Ovary (tissue), 9 donors: Measurements from ENCODE around the gene EGLN2. TPM values are rescaled to one million over a fixed set of nuclear protein-coding genes. Genes with fewer than 3 reads are reported as not detected.
A peak's percentile ranks its signal among the peaks of the same experiment; 100 is the strongest.

Experiments used
- DNase-seq, 5 donors: peaks; one replicate each; pipeline ENCODE4 v3.0.0-alpha.2; 2019 to 2020
- H3K27ac ChIP-seq, 2 donors: fragments of 200-600 bp; one replicate each; pipeline versions ENCODE4 v1.5.1 to v1.8.0; 2019 to 2022
- H3K27me3 ChIP-seq: fragments of 200-600 bp; one replicate; pipeline ENCODE4 v1.8.0; 2022
- H3K36me3 ChIP-seq: fragments of 200-600 bp; sonication (generic); one replicate; pipeline ENCODE4 v1.5.1; 2019
- H3K4me1 ChIP-seq: one replicate; pipeline ENCODE4 v1.8.1; 2013; ENCODE audit warnings: mild to moderate bottlenecking, moderate library complexity; ENCODE audit not compliant: insufficient read depth
- H3K4me3 ChIP-seq: fragments of 200-600 bp; sonication (generic); one replicate; pipeline ENCODE4 v1.5.1; 2017
- H3K9me3 ChIP-seq, 2 donors: fragments of 200-600 bp in 1 of 2; sonication (generic) in 1 of 2; one replicate each; pipeline versions ENCODE4 v1.5.1 to v1.8.1; 2013 to 2019; ENCODE audit warnings: mild to moderate bottlenecking in 1 of 2, moderate library complexity in 1 of 2
- CTCF ChIP-seq, 3 donors: fragments of 450-650 bp in 2 of 3; fragments of 200-600 bp in 1 of 3; IDR thresholded peaks; one replicate each; pipeline versions ENCODE4 v1.5.1 to v1.8.0; 2016 to 2022; ENCODE audit warnings: antibody characterized with exemption in 3 of 3, mild to moderate bottlenecking in 1 of 3
- EP300 ChIP-seq: sonication (generic); formaldehyde crosslinking; IDR thresholded peaks from one replicate; pipeline ENCODE4 v1.6.1; 2017; ENCODE audit warnings: antibody characterized with exemption
- POLR2A ChIP-seq: fragments of 450-650 bp; IDR thresholded peaks from one replicate; pipeline ENCODE4 v1.6.1; 2017; ENCODE audit warnings: antibody characterized with exemption, mild to moderate bottlenecking, moderate library complexity
- WGBS, 3 donors: extraction: QIAGEN DNeasy Blood & Tissue Kit in 1 of 3; methylation state at CpG; one replicate each; pipeline versions ENCODE4 v1.1.5 to v1.1.7; 2013 to 2017; 5-methylcytosine and 5-hydroxymethylcytosine counted together
- intact Hi-C, 4 donors: fragments of 100-400 bp; cut with DNase I; formaldehyde crosslinking; loops; one replicate each; pipeline versions ENCODE4 v1.11.0 to v1.15.1; 2022 to 2023
- polyA plus RNA-seq, 2 donors: library from polyadenylated mRNA; stranded (reverse); fragments of 200-250 nt in 1 of 2; fragments of 350-450 nt in 1 of 2; fragmentation: Illumina TruSeq in 1 of 2; extraction: RNeasy Lipid Tissue Mini Kit (QIAGEN cat#74804) in 1 of 2; gene quantifications; one replicate each; pipeline ENCODE4 v1.2.3, GENCODE V29; 2013 to 2014
- total RNA-seq, 7 donors: library from RNA; depleted of rRNA in 2 of 7; stranded (reverse); fragments of >200 nt in 2 of 7; fragmentation: NEBNext Ultra II Directional in 3 of 7; extraction: Animal tissue kit (Norgen Biotek cat#: 25700) in 3 of 7; gene quantifications; one replicate each; pipeline versions ENCODE4 v1.1.0 to v1.2.4, GENCODE V29; 2016 to 2023
- donor health status: DM: no; HTN: no; CAD: no; lungs with moderate emphysema.
- donor health status: DM: no; HTN: no; CAD: no.
- donor health status: Bipolar disorder and iron deficiency.
- donor health status: DM: yes; HTN: yes; CAD: no.
- donor health status: DM: no; HTN: no; CAD: no.
- donor health status: DM: yes; HTN: yes; CAD: no.

Gene EGLN2
- total and polyA plus RNA-seq, 9 donors, result 43.6 to 121 (median 95.8) TPM

GRCh38 chr19:40802300-40803169 is 3.5 kb downstream of the EGLN2 start:
- H3K4me1 ChIP-seq, result peaks cover 55% of the 10 kb centered on the region
- H3K9me3 ChIP-seq, result no peaks in the 10 kb centered on the region
- peak overlapping the region; percentile 67 to 71 for H3K27ac ChIP-seq
- no peaks in the 10 kb centered on the region for H3K36me3 ChIP-seq
- no peak overlapping the region for H3K4me3 ChIP-seq
- intact Hi-C loops, result loop anchor here in 3 of 4 donors (5.0 to 10.0 kb wide), 3 partner anchors 50 to 140 kb away; partner anchors contain the start of genes COQ8B (in 2 of the 3), ITPKC (in 2 of the 3), ACTMAP (in 1 of the 3) and SNRPA (in 1 of the 3)
- DNase-seq, result peak; percentile 75 to 80 (median 79)
- 5 to 7% (median 6%) methylated on average over 10 to 11 of the region's 11 CpGs for WGBS, 3 donors
- no peaks in the 10 kb centered on the region for H3K27me3 ChIP-seq
- no peak for TF ChIP-seq CTCF (IDR thresholded peaks at IDR 0.05)
- TF ChIP-seq POLR2A, result no peak
- TF ChIP-seq EP300, result no peak

GRCh38 chr19:40803170-40803856 is 4.3 kb downstream of the EGLN2 start:
- no peak overlapping the region for H3K4me3 ChIP-seq
- no peaks in the 10 kb centered on the region for H3K9me3 ChIP-seq
- intact Hi-C loops, result loop anchor here in 3 of 4 donors (5.0 to 10.0 kb wide), 3 partner anchors 51 to 141 kb away; partner anchors contain the start of genes COQ8B (in 2 of the 3), ITPKC (in 2 of the 3), ACTMAP (in 1 of the 3) and SNRPA (in 1 of the 3)
- DNase-seq, result no peak
- H3K36me3 ChIP-seq, result no peaks in the 10 kb centered on the region
- 29 to 43% (median 41%) methylated on average over 9 of the region's 9 CpGs for WGBS, 3 donors
- TF ChIP-seq EP300, result no peak
- no peak for TF ChIP-seq CTCF (IDR thresholded peaks at IDR 0.05)
- TF ChIP-seq POLR2A, result no peak
- peaks cover 53% of the 10 kb centered on the region for H3K4me1 ChIP-seq
- H3K27ac ChIP-seq, result peak overlapping the region; percentile 67 to 71
- no peaks in the 10 kb centered on the region for H3K27me3 ChIP-seq

GRCh38 chr19:40803857-40804782 is 5.1 kb downstream of the EGLN2 start:
- Histone ChIP-seq H3K4me1 (peaks cover 53% of the 10 kb centered on the region), H3K4me3 (no peak overlapping the region), H3K36me3 (no peaks in the 10 kb centered on the region), H3K9me3 (no peaks in the 10 kb centered on the region), H3K27me3 (no peaks in the 10 kb centered on the region), H3K27ac (peak overlapping the region; percentile 67 to 71)
- DNase-seq, result no peak
- TF ChIP-seq POLR2A (no peak), EP300 (no peak), CTCF (IDR thresholded peaks at IDR 0.05) (no peak)
- intact Hi-C loops, result loop anchor here in 3 of 4 donors (5.0 to 10.0 kb wide), 3 partner anchors 52 to 142 kb away; partner anchors contain the start of genes COQ8B (in 2 of the 3), ITPKC (in 2 of the 3), ACTMAP (in 1 of the 3) and SNRPA (in 1 of the 3)
- whole genome bisulfite sequencing, 3 donors, result 67 to 70% (median 68%) methylated on average over 6 of the region's 6 CpGs
